T-helper 17 cell (primary cell): Measurements from ENCODE around the gene FBN1. TPM values are rescaled to one million over a fixed set of nuclear protein-coding genes. Genes with fewer than 3 reads are reported as not detected.
A peak's percentile ranks its signal among the peaks of the same experiment; 100 is the strongest.

Source experiments
- ATAC-seq: fragments of 150-1000 bp; cut with Tn5 transposase; 2 replicates; pipeline ENCODE4 v1.10.0; 2021; ENCODE audit warnings: mild to moderate bottlenecking, moderate library complexity
- DNase-seq, 3 donors: peaks; one replicate each; pipeline versions ENCODE4 v3.0.0 to v3.0.0-alpha.2; 2020 to 2021
- H3K9me3 ChIP-seq: one replicate; pipeline ENCODE4 v1.7.0; 2013; ENCODE audit warnings: low read length, mild to moderate bottlenecking; ENCODE audit not compliant: control insufficient read depth, poor library complexity, severe bottlenecking
- H3K27ac Mint-ChIP-seq: one replicate; pipeline ENCODE4 v1.8.0; 2022; ENCODE audit warnings: mild to moderate bottlenecking, moderate library complexity, mixed read lengths
- H3K27me3 Mint-ChIP-seq: one replicate; pipeline ENCODE4 v1.8.0; 2022; ENCODE audit warnings: mixed read lengths
- H3K36me3 Mint-ChIP-seq: one replicate; pipeline ENCODE4 v1.8.0; 2022; ENCODE audit warnings: low read depth, mixed read lengths
- H3K4me1 Mint-ChIP-seq: one replicate; pipeline ENCODE4 v1.8.0; 2022; ENCODE audit warnings: mild to moderate bottlenecking, mixed read lengths
- H3K4me3 Mint-ChIP-seq: one replicate; pipeline ENCODE4 v1.8.0; 2022; ENCODE audit warnings: mild to moderate bottlenecking, moderate library complexity, mixed read lengths
- total RNA-seq, 4 donors: library from RNA in 2 of 4; stranded (reverse) in 2 of 4; gene quantifications; one replicate each; pipeline ENCODE4 v1.2.3 and lab custom pipeline; 2022 to 2026

Gene FBN1
- total RNA-seq, 2 donors from 2014 or later: 0.07 to 0.29 TPM

- H3K27ac Mint-ChIP-seq: no peak overlapping the region
- no peaks in the 10 kb centered on the region for H3K9me3 ChIP-seq
- no peaks in the 10 kb centered on the region for H3K36me3 Mint-ChIP-seq
- H3K4me3 Mint-ChIP-seq: peak overlapping the region; percentile 47
- no peak for DNase-seq
- ATAC-seq: no peak
- peaks cover 50% of the 10 kb centered on the region for H3K27me3 Mint-ChIP-seq
- H3K4me1 Mint-ChIP-seq: peaks cover 4% of the 10 kb centered on the region
Measured at GRCh38 chr15:48643776-48644466, 1.6 kb downstream of the FBN1 start.

- H3K9me3 ChIP-seq: no peaks in the 10 kb centered on the region
- no peak overlapping the region for H3K4me3 Mint-ChIP-seq
- DNase-seq (no peak), ATAC-seq (no peak)
- H3K27me3 Mint-ChIP-seq: peaks cover 50% of the 10 kb centered on the region
- H3K36me3 Mint-ChIP-seq: no peaks in the 10 kb centered on the region
- H3K4me1 Mint-ChIP-seq: peaks cover 4% of the 10 kb centered on the region
- no peak overlapping the region for H3K27ac Mint-ChIP-seq
Measured at GRCh38 chr15:48643206-48643605, 2.3 kb downstream of the FBN1 start.

- no peak for DNase-seq
- no peak for ATAC-seq
- H3K9me3 ChIP-seq: no peaks in the 10 kb centered on the region
- no peak overlapping the region for H3K4me3 Mint-ChIP-seq
- H3K27ac Mint-ChIP-seq: no peak overlapping the region
- H3K36me3 Mint-ChIP-seq: no peaks in the 10 kb centered on the region
- peaks cover 4% of the 10 kb centered on the region for H3K4me1 Mint-ChIP-seq
- H3K27me3 Mint-ChIP-seq: peaks cover 50% of the 10 kb centered on the region
Measured at GRCh38 chr15:48642795-48643194, 2.7 kb downstream of the FBN1 start.

- no peak for DNase-seq
- no peaks in the 10 kb centered on the region for H3K36me3 Mint-ChIP-seq
- no peaks in the 10 kb centered on the region for H3K9me3 ChIP-seq
- H3K27ac Mint-ChIP-seq: no peak overlapping the region
- H3K4me1 Mint-ChIP-seq: peaks cover 4% of the 10 kb centered on the region
- ATAC-seq: no peak
- H3K4me3 Mint-ChIP-seq: no peak overlapping the region
- H3K27me3 Mint-ChIP-seq: peaks cover 36% of the 10 kb centered on the region
Measured at GRCh38 chr15:48641416-48641815, 4.1 kb downstream of the FBN1 start.

GRCh38 chr15:48638963-48639362 lies 6.5 kb downstream of the FBN1 start:
- DNase-seq: no peak
- Mint-ChIP-seq H3K4me3 (no peak overlapping the region), H3K27me3 (peaks cover 30% of the 10 kb centered on the region), H3K4me1 (peaks cover 4% of the 10 kb centered on the region), H3K27ac (no peak overlapping the region), H3K36me3 (no peaks in the 10 kb centered on the region)
- no peak for ATAC-seq
- no peaks in the 10 kb centered on the region for H3K9me3 ChIP-seq

GRCh38 chr15:48637639-48638038 lies 7.9 kb downstream of the FBN1 start:
- Mint-ChIP-seq H3K4me1 (peaks cover 4% of the 10 kb centered on the region), H3K27ac (no peak overlapping the region), H3K36me3 (no peaks in the 10 kb centered on the region), H3K27me3 (peaks cover 20% of the 10 kb centered on the region), H3K4me3 (no peak overlapping the region)
- H3K9me3 ChIP-seq: no peaks in the 10 kb centered on the region
- DNase-seq: no peak
- ATAC-seq: no peak

GRCh38 chr15:48636511-48636910 lies 9.0 kb downstream of the FBN1 start:
- no peak overlapping the region for H3K27ac Mint-ChIP-seq
- H3K9me3 ChIP-seq: no peaks in the 10 kb centered on the region
- H3K36me3 Mint-ChIP-seq: no peaks in the 10 kb centered on the region
- peaks cover 13% of the 10 kb centered on the region for H3K27me3 Mint-ChIP-seq
- H3K4me3 Mint-ChIP-seq: no peak overlapping the region
- DNase-seq (no peak), ATAC-seq (no peak)
- H3K4me1 Mint-ChIP-seq: peaks cover 2% of the 10 kb centered on the region

GRCh38 chr15:48634893-48635292 lies 10.6 kb downstream of the FBN1 start:
- Mint-ChIP-seq H3K27ac (no peak overlapping the region), H3K27me3 (peaks cover 4% of the 10 kb centered on the region), H3K4me1 (no peaks in the 10 kb centered on the region), H3K36me3 (no peaks in the 10 kb centered on the region), H3K4me3 (no peak overlapping the region)
- no peak for DNase-seq
- ATAC-seq: no peak
- no peaks in the 10 kb centered on the region for H3K9me3 ChIP-seq

GRCh38 chr15:48634096-48634495 lies 11.4 kb downstream of the FBN1 start:
- Mint-ChIP-seq H3K4me3 (no peak overlapping the region), H3K27ac (no peak overlapping the region), H3K27me3 (peaks cover 6% of the 10 kb centered on the region), H3K4me1 (no peaks in the 10 kb centered on the region), H3K36me3 (no peaks in the 10 kb centered on the region)
- ATAC-seq (no peak), DNase-seq (no peak)
- no peaks in the 10 kb centered on the region for H3K9me3 ChIP-seq

GRCh38 chr15:48632651-48633050 lies 12.9 kb downstream of the FBN1 start:
- Mint-ChIP-seq H3K36me3 (no peaks in the 10 kb centered on the region), H3K27ac (no peak overlapping the region)
- ATAC-seq: no peak

GRCh38 chr15:48631176-48631770 lies 14.2 kb downstream of the FBN1 start:
- H3K36me3 Mint-ChIP-seq: no peaks in the 10 kb centered on the region
- peaks cover 14% of the 10 kb centered on the region for H3K27me3 Mint-ChIP-seq
- H3K9me3 ChIP-seq: no peaks in the 10 kb centered on the region
- H3K4me1 Mint-ChIP-seq: no peaks in the 10 kb centered on the region
- ATAC-seq: no peak
- no peak for DNase-seq
- no peak overlapping the region for H3K27ac Mint-ChIP-seq
- no peak overlapping the region for H3K4me3 Mint-ChIP-seq

More at GRCh38 chr15:48632651-48633050, 12.9 kb downstream of the FBN1 start:
- Mint-ChIP-seq H3K27me3 (peaks cover 14% of the 10 kb centered on the region), H3K4me3 (no peak overlapping the region), H3K4me1 (no peaks in the 10 kb centered on the region)
- DNase-seq: no peak
- H3K9me3 ChIP-seq: no peaks in the 10 kb centered on the region

GRCh38 chr15:48630245-48630644 lies 15.3 kb downstream of the FBN1 start:
- Mint-ChIP-seq H3K27ac (no peak overlapping the region), H3K36me3 (no peaks in the 10 kb centered on the region), H3K4me1 (no peaks in the 10 kb centered on the region), H3K27me3 (peaks cover 17% of the 10 kb centered on the region), H3K4me3 (no peak overlapping the region)
- ATAC-seq (no peak), DNase-seq (no peak)
- no peaks in the 10 kb centered on the region for H3K9me3 ChIP-seq

GRCh38 chr15:48628832-48629231 lies 16.7 kb downstream of the FBN1 start:
- no peak overlapping the region for H3K27ac Mint-ChIP-seq
- peaks cover 24% of the 10 kb centered on the region for H3K27me3 Mint-ChIP-seq
- no peaks in the 10 kb centered on the region for H3K4me1 Mint-ChIP-seq
- ATAC-seq: no peak
- H3K4me3 Mint-ChIP-seq: no peak overlapping the region
- no peaks in the 10 kb centered on the region for H3K36me3 Mint-ChIP-seq
- no peak for DNase-seq
- H3K9me3 ChIP-seq: no peaks in the 10 kb centered on the region
